Right lobe of liver (tissue), 6 donors: ENCODE results near the gene CEP112. TPM values are rescaled to one million over a fixed set of nuclear protein-coding genes. Genes with fewer than 3 reads are reported as not detected.

Source experiments
- ATAC-seq, 4 donors: fragments of 200-7000 bp; cut with Tn5 transposase; one replicate each; pipeline ENCODE4 v1.9.1; 2020; ENCODE audit warnings: mild to moderate bottlenecking in 4 of 4, moderate library complexity in 4 of 4
- DNase-seq, 3 donors: peaks; one replicate each; pipeline ENCODE4 v3.0.0-alpha.2; 2020
- H3K27ac ChIP-seq, 3 donors: fragments of 200-600 bp; one replicate each; pipeline ENCODE4 v1.8.0; 2022
- H3K27me3 ChIP-seq, 2 donors: fragments of 200-600 bp; one replicate each; pipeline ENCODE4 v1.8.0; 2022
- H3K36me3 ChIP-seq, 4 donors: fragments of 200-600 bp; sonication (generic) in 1 of 4; one replicate each; pipeline versions ENCODE4 v1.5.1 to v1.8.0; 2017 to 2022; ENCODE audit warnings: control low read depth in 1 of 4
- H3K4me1 ChIP-seq, 4 donors: fragments of 200-600 bp; sonication (generic) in 1 of 4; one replicate each; pipeline versions ENCODE4 v1.5.1 to v1.8.0; 2017 to 2022; ENCODE audit warnings: control low read depth in 1 of 4
- H3K4me3 ChIP-seq, 3 donors: fragments of 200-600 bp; one replicate each; pipeline ENCODE4 v1.8.0; 2022
- H3K9me3 ChIP-seq, 4 donors: fragments of 200-600 bp; sonication (generic) in 1 of 4; one replicate each; pipeline versions ENCODE4 v1.5.1 to v1.8.0; 2017 to 2022; ENCODE audit warnings: control low read depth in 1 of 4
- POLR2A ChIP-seq: fragments of 450-650 bp; IDR thresholded peaks from one replicate; pipeline ENCODE4 v1.6.1; 2017; ENCODE audit warnings: antibody characterized with exemption, mild to moderate bottlenecking
- WGBS: methylation state at CpG from one replicate; pipeline ENCODE4 v1.1.6; 2018; ENCODE audit warnings: low coverage, low lambda C conversion rate; ENCODE audit not compliant: insufficient coverage; ENCODE audit errors: missing lambda C conversion rate; 5-methylcytosine and 5-hydroxymethylcytosine counted together
- intact Hi-C, 2 donors: fragments of 100-400 bp; cut with DNase I; formaldehyde crosslinking; loops; one replicate each; pipeline versions ENCODE4 v1.11.2 to v1.14.1; 2022
- total RNA-seq, 6 experiments: library from RNA; depleted of rRNA in 2 of 6; stranded (reverse); fragments of >200 nt in 2 of 6; fragmentation: NEBNext Ultra II Directional in 3 of 6; extraction: Animal tissue kit (Norgen Biotek cat#: 25700) in 3 of 6; gene quantifications; one replicate each; pipeline versions ENCODE4 v1.1.0 to v1.2.4, GENCODE V29; 2016 to 2023
- TF ChIP-seq, protein P1 (sequence below), 4 donors: fragments of 200-600 bp in 3 of 4; fragments of 450-650 bp in 1 of 4; IDR thresholded peaks; one replicate each; pipeline versions ENCODE4 v1.5.1 to v1.8.0; 2016 to 2022; ENCODE audit warnings: antibody characterized with exemption in 4 of 4, mild to moderate bottlenecking in 2 of 4
- donor health status: DM: no; HTN: yes; CAD: no.
- donor health status: DM: no; HTN: no; CAD: no.
- donor health status: DM: no; HTN: no; CAD: no.
- donor health status: DM: no; HTN: yes; CAD: no.
- donor health status: DM: no; HTN: yes; CAD: no.

The CEP112 gene
- total RNA-seq, 6 experiments from 2014 or later: 2.2 to 4.6 (median 3.9) TPM

DNA sequence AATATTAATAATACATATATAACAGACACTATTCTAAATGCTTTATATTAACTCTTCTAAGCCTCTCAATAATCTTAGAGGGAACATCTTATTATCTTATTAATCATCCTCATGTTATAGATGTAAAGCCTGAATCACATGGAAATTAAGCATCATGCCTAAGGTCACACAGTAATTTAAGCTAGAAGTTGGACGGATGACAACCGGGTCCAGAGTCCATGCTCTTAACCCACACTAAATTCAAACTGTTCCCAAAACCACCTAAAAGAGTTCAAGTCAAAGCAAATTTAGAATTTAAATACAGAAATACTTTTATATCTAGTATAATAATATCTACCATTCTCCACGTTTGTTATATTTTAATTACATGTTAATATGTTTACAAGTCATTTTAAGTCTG, 193.3 kb downstream of the CEP112 start:
- Histone ChIP-seq H3K4me1 (no peaks in the 10 kb centered on the region), H3K9me3 (no peaks in the 10 kb centered on the region), H3K36me3 (no peaks in the 10 kb centered on the region), H3K27me3 (no peaks in the 10 kb centered on the region), H3K4me3 (no peak overlapping the region), H3K27ac (no peak overlapping the region)
- 25% methylated on average over 3 of the region's 3 CpGs for WGBS
- intact Hi-C loops: no loop called here
- DNase-seq (no peak), ATAC-seq (peak in 3 of 4 donors; percentile 62 to 71 (median 64))
- TF ChIP-seq POLR2A: no peak
- TF ChIP-seq, protein P1, sequence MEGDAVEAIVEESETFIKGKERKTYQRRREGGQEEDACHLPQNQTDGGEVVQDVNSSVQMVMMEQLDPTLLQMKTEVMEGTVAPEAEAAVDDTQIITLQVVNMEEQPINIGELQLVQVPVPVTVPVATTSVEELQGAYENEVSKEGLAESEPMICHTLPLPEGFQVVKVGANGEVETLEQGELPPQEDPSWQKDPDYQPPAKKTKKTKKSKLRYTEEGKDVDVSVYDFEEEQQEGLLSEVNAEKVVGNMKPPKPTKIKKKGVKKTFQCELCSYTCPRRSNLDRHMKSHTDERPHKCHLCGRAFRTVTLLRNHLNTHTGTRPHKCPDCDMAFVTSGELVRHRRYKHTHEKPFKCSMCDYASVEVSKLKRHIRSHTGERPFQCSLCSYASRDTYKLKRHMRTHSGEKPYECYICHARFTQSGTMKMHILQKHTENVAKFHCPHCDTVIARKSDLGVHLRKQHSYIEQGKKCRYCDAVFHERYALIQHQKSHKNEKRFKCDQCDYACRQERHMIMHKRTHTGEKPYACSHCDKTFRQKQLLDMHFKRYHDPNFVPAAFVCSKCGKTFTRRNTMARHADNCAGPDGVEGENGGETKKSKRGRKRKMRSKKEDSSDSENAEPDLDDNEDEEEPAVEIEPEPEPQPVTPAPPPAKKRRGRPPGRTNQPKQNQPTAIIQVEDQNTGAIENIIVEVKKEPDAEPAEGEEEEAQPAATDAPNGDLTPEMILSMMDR (IDR thresholded peaks at IDR 0.05): no peak

DNA sequence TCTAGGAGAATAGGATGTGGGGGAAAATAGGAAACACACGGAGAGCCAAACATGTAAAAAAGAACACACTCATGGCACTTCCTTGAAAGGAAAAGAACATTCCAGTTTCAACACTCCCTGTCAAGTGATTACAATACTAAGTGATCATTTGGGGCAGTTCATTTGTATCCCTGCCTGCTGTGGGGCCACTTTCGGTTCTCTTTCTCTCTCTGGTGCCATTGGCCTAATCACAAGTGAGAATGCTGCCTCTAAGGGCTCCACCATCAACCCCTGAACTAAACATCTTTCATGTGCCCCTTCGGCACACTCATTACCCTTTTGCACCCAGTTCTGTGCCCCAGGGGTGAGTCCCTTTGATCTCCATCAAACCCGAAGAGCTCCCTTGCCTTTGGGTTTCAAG, 197.3 kb downstream of the CEP112 start:
- intact Hi-C loops: no loop called here
- WGBS: 89% methylated on average over 4 of the region's 4 CpGs
- no peak for TF ChIP-seq POLR2A
- TF ChIP-seq, protein P1 (IDR thresholded peaks at IDR 0.05): no peak
- Histone ChIP-seq H3K4me3 (no peak overlapping the region), H3K9me3 (no peaks in the 10 kb centered on the region), H3K27ac (no peak overlapping the region), H3K4me1 (no peaks in the 10 kb centered on the region), H3K27me3 (no peaks in the 10 kb centered on the region), H3K36me3 (no peaks in the 10 kb centered on the region)
- ATAC-seq: no peak
- no peak for DNase-seq

DNA sequence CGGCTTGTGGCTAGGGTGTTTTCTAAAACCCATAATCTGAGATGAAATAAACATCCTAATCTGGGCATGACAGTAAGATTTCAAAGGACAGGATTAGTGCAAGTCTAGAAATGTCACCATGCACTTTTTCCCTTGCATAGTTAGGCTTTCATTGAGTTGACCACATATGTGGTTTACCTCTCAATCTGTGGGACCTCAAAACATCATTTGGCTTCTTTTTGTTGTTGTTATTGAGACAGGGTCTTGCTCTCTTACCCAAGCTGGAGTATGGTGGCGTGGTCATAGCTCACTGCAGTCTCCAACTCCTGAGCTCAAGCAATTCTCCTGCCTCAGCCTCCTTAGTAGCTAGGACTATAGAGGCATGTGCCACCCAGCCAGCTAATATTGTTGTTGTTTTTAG, 197.8 kb downstream of the CEP112 start:
- no peak overlapping the region for H3K27ac ChIP-seq
- no peaks in the 10 kb centered on the region for H3K36me3 ChIP-seq
- no peaks in the 10 kb centered on the region for H3K9me3 ChIP-seq
- no peak overlapping the region for H3K4me3 ChIP-seq
- no peak for ATAC-seq
- intact Hi-C loops: no loop called here
- WGBS: 82% methylated on average over 1 of the region's 2 CpGs
- no peaks in the 10 kb centered on the region for H3K27me3 ChIP-seq
- no peak for DNase-seq
- H3K4me1 ChIP-seq: no peaks in the 10 kb centered on the region
- no peak for TF ChIP-seq POLR2A
- TF ChIP-seq, protein P1 (IDR thresholded peaks at IDR 0.05): no peak

DNA sequence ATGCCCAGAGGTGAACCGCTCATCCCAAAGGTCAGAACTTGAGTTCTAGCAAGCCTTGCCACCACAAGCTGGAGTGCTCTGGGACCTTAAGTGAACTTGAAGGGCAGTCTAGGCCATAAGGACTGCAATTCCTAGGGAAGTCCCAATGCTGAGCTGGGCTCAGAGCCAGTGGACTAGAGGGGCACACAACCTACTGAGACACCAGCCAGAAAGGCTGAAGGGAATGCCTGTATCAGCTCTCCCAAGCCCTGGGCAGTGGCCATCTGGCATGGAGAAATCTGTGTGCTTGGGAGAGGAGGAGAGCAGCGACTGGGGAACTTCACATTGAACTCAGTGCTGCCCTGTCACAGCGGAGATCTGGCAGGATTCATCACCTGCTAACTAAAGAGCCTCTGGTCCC, 201.3 kb downstream of the CEP112 start:
- no peak for TF ChIP-seq POLR2A
- TF ChIP-seq, protein P1 (IDR thresholded peaks at IDR 0.05): no peak
- DNase-seq (no peak), ATAC-seq (peak in 2 of 4 donors; percentile 15 to 27)
- 40% methylated on average over 1 of the region's 3 CpGs for WGBS
- no peaks in the 10 kb centered on the region for H3K27me3 ChIP-seq
- intact Hi-C loops: no loop called here
- H3K27ac ChIP-seq: no peak overlapping the region
- H3K4me1 ChIP-seq: no peaks in the 10 kb centered on the region
- H3K36me3 ChIP-seq: no peaks in the 10 kb centered on the region
- H3K9me3 ChIP-seq: no peaks in the 10 kb centered on the region
- H3K4me3 ChIP-seq: no peak overlapping the region

DNA sequence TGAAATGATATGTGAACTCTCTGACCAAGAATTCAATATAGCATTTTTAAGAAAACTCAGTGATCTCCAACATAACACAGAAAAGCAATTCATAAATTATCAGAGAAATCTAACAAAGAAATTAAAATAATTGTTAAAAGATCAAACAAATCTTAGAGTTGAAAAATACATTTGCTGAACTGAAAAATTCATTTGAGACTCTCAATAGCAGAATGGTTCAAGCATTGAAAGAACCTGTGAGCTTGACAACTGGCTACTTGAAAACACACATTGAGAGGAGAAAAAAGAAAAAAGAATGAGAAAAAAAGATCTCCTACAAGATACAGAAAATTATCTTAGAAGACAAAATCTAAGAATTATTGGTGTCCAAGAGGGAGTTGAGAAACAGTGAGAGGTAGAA, 203.5 kb downstream of the CEP112 start:
- no peak for ATAC-seq
- Histone ChIP-seq H3K27me3 (no peaks in the 10 kb centered on the region), H3K9me3 (no peaks in the 10 kb centered on the region), H3K36me3 (no peaks in the 10 kb centered on the region), H3K27ac (no peak overlapping the region), H3K4me1 (no peaks in the 10 kb centered on the region), H3K4me3 (no peak overlapping the region)
- DNase-seq: no peak
- TF ChIP-seq POLR2A: no peak
- TF ChIP-seq, protein P1 (IDR thresholded peaks at IDR 0.05): no peak
- intact Hi-C loops: no loop called here
